GM21360 (cell line): ENCODE data around the gene SFPQ.
"Not testable (repeated sequence)": the region's sequence is repeated elsewhere in the genome, so short reads cannot be mapped to it uniquely, and the experiment has no call there.

Experiments used
- ATAC-seq: cut with Tn5 transposase; IDR thresholded peaks from one replicate; pipeline ENCODE4 v1.9.1; 2021; ENCODE audit warnings: mild to moderate bottlenecking, moderate library complexity; ENCODE audit not compliant: unreplicated experiment

SFPQ gene

GRCh38 chr1:35192853-35193664 lies at the start of gene SFPQ:
Gene SFPQ (minus strand): TSS chr1:35193145. CDS start chr1:35193049, 96 bp downstream.
- ATAC-seq, result peak; percentile 89

GRCh38 chr1:35236772-35237171 lies 43.8 kb upstream of the SFPQ start:
- not testable (repeated sequence) for ATAC-seq

- no peak for ATAC-seq
Measured at GRCh38 chr1:35231287-35231686, 38.3 kb upstream of the SFPQ start.

- ATAC-seq, result no peak
Measured at GRCh38 chr1:35229587-35230360, 36.8 kb upstream of the SFPQ start.

GRCh38 chr1:35226546-35226945 lies 33.6 kb upstream of the SFPQ start:
- ATAC-seq, result no peak

GRCh38 chr1:35223084-35223630 lies 30.2 kb upstream of the SFPQ start:
- no peak for ATAC-seq

- no peak for ATAC-seq
Measured at GRCh38 chr1:35222322-35223083, 29.6 kb upstream of the SFPQ start.

- no peak for ATAC-seq
Measured at GRCh38 chr1:35220976-35221375, 28.0 kb upstream of the SFPQ start.

- ATAC-seq, result no peak
Measured at GRCh38 chr1:35215346-35215745, 22.4 kb upstream of the SFPQ start.

GRCh38 chr1:35211120-35211414 lies 18.1 kb upstream of the SFPQ start:
- ATAC-seq, result no peak

GRCh38 chr1:35210321-35211119 lies 17.6 kb upstream of the SFPQ start:
- ATAC-seq, result no peak

- no peak for ATAC-seq
Measured at GRCh38 chr1:35203295-35203694, 10.3 kb upstream of the SFPQ start.

GRCh38 chr1:35202048-35202719 lies 9.2 kb upstream of the SFPQ start:
- peak; percentile 73 for ATAC-seq

GRCh38 chr1:35201631-35202030 lies 8.7 kb upstream of the SFPQ start:
- ATAC-seq, result no peak

- peak; percentile 28 for ATAC-seq
Measured at GRCh38 chr1:35192056-35192852, 691 bp downstream of the SFPQ start.

GRCh38 chr1:35191429-35192055 lies 1.4 kb downstream of the SFPQ start:
- no peak for ATAC-seq

GRCh38 chr1:35190784-35191183 lies 2.2 kb downstream of the SFPQ start:
- ATAC-seq, result no peak

- ATAC-seq, result no peak
Measured at GRCh38 chr1:35188578-35189392, 4.2 kb downstream of the SFPQ start.
